ENCODE data around the gene EBLN2.

Gene EBLN2

GRCh38 chr3:73107215-73107614 is 45.8 kb downstream of the EBLN2 start:
- no peak for DNase-seq (ENCODE audit: low read depth in 2 of 3, low spot score in 2 of 3)

GRCh38 chr3:73107676-73108187 is 46.3 kb downstream of the EBLN2 start:
- no peak for DNase-seq (ENCODE audit: low read depth in 2 of 3, low spot score in 2 of 3)

GRCh38 chr3:73108750-73109149 is 47.3 kb downstream of the EBLN2 start:
- no peak for DNase-seq (ENCODE audit: low read depth in 2 of 3, low spot score in 2 of 3)

GRCh38 chr3:73110530-73110929 is 49.1 kb downstream of the EBLN2 start:
- DNase-seq (ENCODE audit: low read depth in 2 of 3, low spot score in 2 of 3) = no peak
